GM23248 (cell line): ENCODE results near the gene GGCX.

ENCODE experiments used
- EZH2 ChIP-seq: fragments of 200-600 bp; sonication (generic); IDR thresholded peaks from 2 replicates; pipeline ENCODE4 v1.6.1; 2018; ENCODE audit warnings: antibody characterized with exemption, mild to moderate bottlenecking; ENCODE audit not compliant: insufficient read depth, poor library complexity, severe bottlenecking
- EZH2phosphoT487 ChIP-seq: fragments of 200-600 bp; sonication (generic); IDR thresholded peaks from 2 replicates; pipeline ENCODE4 v1.6.1; 2018; ENCODE audit warnings: antibody characterized with exemption, moderate library complexity, mild to moderate bottlenecking, low read depth; ENCODE audit not compliant: insufficient read depth

- TF ChIP-seq EZH2 (no peak), EZH2phosphoT487 (no peak)
Measured at GRCh38 chr2:85534881-85535280, 26.4 kb downstream of the GGCX start.
